H9 (cell line): ENCODE results near the gene FAM184A. TPM values are rescaled to one million over a fixed set of nuclear protein-coding genes. Genes with fewer than 3 reads are reported as not detected.
"Not testable (repeated sequence)": the region's sequence is repeated elsewhere in the genome, so short reads cannot be mapped to it uniquely, and the experiment has no call there.

Experiments used
- DNase-seq: peaks from one replicate; pipeline ENCODE4 v3.0.0-alpha.2; 2017
- H2AFZ ChIP-seq: one replicate; pipeline ENCODE4 v1.6.1; 2013; ENCODE audit warnings: mild to moderate bottlenecking, low read length, control low read depth, moderate library complexity
- H2AK5ac ChIP-seq: 2 replicates; pipeline ENCODE4 v1.6.1; 2013; ENCODE audit warnings: low read length, control low read depth, mixed read lengths; ENCODE audit not compliant: insufficient read length
- H2BK120ac ChIP-seq: one replicate; pipeline ENCODE4 v1.6.1; 2013; ENCODE audit warnings: low read depth, mild to moderate bottlenecking, low read length, control low read depth, inconsistent platforms; ENCODE audit not compliant: poor library complexity, severe bottlenecking
- H2BK12ac ChIP-seq: 2 replicates; pipeline ENCODE4 v1.6.1; 2013; ENCODE audit warnings: low read length, control low read depth, mixed read lengths, low read depth; ENCODE audit not compliant: insufficient read length
- H2BK15ac ChIP-seq: 2 replicates; pipeline ENCODE4 v1.6.1; 2013; ENCODE audit warnings: low read depth, low read length, control low read depth
- H2BK20ac ChIP-seq: one replicate; pipeline ENCODE4 v1.6.1; 2013; ENCODE audit warnings: low read depth, mild to moderate bottlenecking, low read length, control low read depth, inconsistent platforms; ENCODE audit not compliant: poor library complexity, severe bottlenecking
- H2BK5ac ChIP-seq: 2 replicates; pipeline ENCODE4 v1.6.1; 2013; ENCODE audit warnings: low read length, control low read depth, mixed read lengths; ENCODE audit not compliant: insufficient read length
- H3K14ac ChIP-seq: 2 replicates; pipeline ENCODE4 v1.6.1; 2013; ENCODE audit warnings: low read length, control low read depth; ENCODE audit not compliant: insufficient read depth
- H3K18ac ChIP-seq: 2 replicates; pipeline ENCODE4 v1.6.1; 2013; ENCODE audit warnings: low read depth, mild to moderate bottlenecking, mixed read lengths, low read length, control low read depth; ENCODE audit not compliant: insufficient read length
- H3K23ac ChIP-seq: 2 replicates; pipeline ENCODE4 v1.6.1; 2013; ENCODE audit warnings: low read length, control low read depth, mixed read lengths, low read depth; ENCODE audit not compliant: insufficient read length
- H3K23me2 ChIP-seq: 2 replicates; pipeline ENCODE4 v1.6.1; 2013; ENCODE audit warnings: low read depth, mild to moderate bottlenecking, mixed read lengths, low read length, control low read depth; ENCODE audit not compliant: insufficient read length, poor library complexity, severe bottlenecking
- H3K27ac ChIP-seq: 2 replicates; pipeline ENCODE4 v1.5.1; 2013; ENCODE audit warnings: low read length, control low read depth, mixed read lengths, low read depth; ENCODE audit not compliant: insufficient read length
- H3K27me3 ChIP-seq: 2 replicates; pipeline ENCODE4 v1.6.1; 2013; ENCODE audit warnings: low read length, control low read depth, inconsistent platforms; ENCODE audit not compliant: insufficient read depth
- H3K4ac ChIP-seq: 2 replicates; pipeline ENCODE4 v1.6.1; 2013; ENCODE audit warnings: low read depth, mild to moderate bottlenecking, control low read depth, inconsistent platforms, low read length, moderate library complexity
- H3K4me1 ChIP-seq: 2 replicates; pipeline ENCODE4 v1.6.1; 2013; ENCODE audit warnings: low read length, control low read depth, inconsistent platforms; ENCODE audit not compliant: insufficient read depth
- H3K4me2 ChIP-seq: 2 replicates; pipeline ENCODE4 v1.6.1; 2013; ENCODE audit warnings: low read length, control low read depth, mixed read lengths; ENCODE audit not compliant: insufficient read length, insufficient read depth
- H3K56ac ChIP-seq: 2 replicates; pipeline ENCODE4 v1.6.1; 2013; ENCODE audit warnings: low read depth, mild to moderate bottlenecking, mixed read lengths, low read length, control low read depth; ENCODE audit not compliant: insufficient read length
- H3K79me1 ChIP-seq: 2 replicates; pipeline ENCODE4 v1.6.1; 2013; ENCODE audit warnings: low read depth, mild to moderate bottlenecking, moderate library complexity, low read length, control low read depth, inconsistent platforms; ENCODE audit not compliant: insufficient read depth, poor library complexity, severe bottlenecking
- H3K79me2 ChIP-seq: 2 replicates; pipeline ENCODE4 v1.6.1; 2013; ENCODE audit warnings: low read length, control low read depth, inconsistent platforms; ENCODE audit not compliant: insufficient read depth
- H3K9ac ChIP-seq: 2 replicates; pipeline ENCODE4 v1.6.1; 2013; ENCODE audit warnings: low read length, control low read depth, mixed read lengths; ENCODE audit not compliant: insufficient read length; ENCODE audit errors: extremely low read depth
- H3K9me3 ChIP-seq: one replicate; pipeline ENCODE4 v1.6.1; 2013; ENCODE audit warnings: low read depth, low read length, inconsistent platforms; ENCODE audit not compliant: control insufficient read depth
- H3T11ph ChIP-seq: one replicate; pipeline ENCODE4 v1.6.1; 2013; ENCODE audit warnings: mild to moderate bottlenecking, low read length, control low read depth, inconsistent platforms
- H4K20me1 ChIP-seq: one replicate; pipeline ENCODE4 v1.6.1; 2013; ENCODE audit not compliant: control insufficient read depth, insufficient read length, insufficient read depth
- H4K5ac ChIP-seq: 2 replicates; pipeline ENCODE4 v1.6.1; 2013; ENCODE audit warnings: low read depth, mild to moderate bottlenecking, mixed read lengths, low read length, control low read depth; ENCODE audit not compliant: insufficient read length
- H4K8ac ChIP-seq: replicated peaks from 2 replicates; pipeline ENCODE4 v1.6.1; 2013; ENCODE audit warnings: low read length, control low read depth, mixed read lengths, low read depth; ENCODE audit not compliant: insufficient read length
- H4K91ac ChIP-seq: 2 replicates; pipeline ENCODE4 v1.6.1; 2013; ENCODE audit warnings: low read depth, mild to moderate bottlenecking, moderate library complexity, mixed read lengths, low read length, control low read depth; ENCODE audit not compliant: insufficient read length
- H3K27ac Mint-ChIP-seq, 3 experiments: 2 replicates in 2 of 3; 3 replicates in 1 of 3; pipeline ENCODE4 v1.8.0; 2020 to 2021; ENCODE audit warnings: mixed read lengths in 3 of 3, mild to moderate bottlenecking in 1 of 3, moderate library complexity in 1 of 3
- H3K27me3 Mint-ChIP-seq: 2 replicates; pipeline ENCODE4 v1.8.0; 2021; ENCODE audit warnings: low read depth, mild to moderate bottlenecking, moderate library complexity, mixed read lengths
- H3K36me3 Mint-ChIP-seq, 3 experiments: 2 replicates in 2 of 3; 3 replicates in 1 of 3; pipeline ENCODE4 v1.8.0; 2020 to 2021; ENCODE audit warnings: low read depth in 3 of 3, mixed read lengths in 3 of 3; ENCODE audit not compliant: insufficient read depth in 1 of 3
- H3K4me1 Mint-ChIP-seq, 2 experiments: 2 replicates each; pipeline ENCODE4 v1.8.0; 2020; ENCODE audit warnings: mixed read lengths in 2 of 2
- H3K4me3 Mint-ChIP-seq, 2 experiments: 2 replicates in 1 of 2; 3 replicates in 1 of 2; pipeline ENCODE4 v1.8.0; 2020 to 2021; ENCODE audit warnings: mild to moderate bottlenecking in 2 of 2, mixed read lengths in 2 of 2, moderate library complexity in 1 of 2
- H3K9me3 Mint-ChIP-seq, 2 experiments: 2 replicates in 1 of 2; 3 replicates in 1 of 2; pipeline ENCODE4 v1.8.0; 2020; ENCODE audit warnings: mild to moderate bottlenecking in 2 of 2, mixed read lengths in 2 of 2, moderate library complexity in 1 of 2
- WGBS: extraction: QIAGEN DNeasy Blood & Tissue Kit; methylation state at CpG from one replicate; pipeline ENCODE4 v1.1.7; 2013; ENCODE audit warnings: missing lambda C conversion rate, low lambda C conversion rate, mixed read lengths; ENCODE audit not compliant: insufficient read length; ENCODE audit errors: extremely low coverage; 5-methylcytosine and 5-hydroxymethylcytosine counted together
- total RNA-seq: library from RNA; stranded (reverse); gene quantifications from 2 replicates; pipeline ENCODE4 v1.2.1, GENCODE V29; 2021
- TF ChIP-seq, protein P1 (sequence below): fragments of 200-600 bp; sonication (generic); conservative IDR thresholded peaks from 3 replicates; pipeline ENCODE4 v1.8.0; 2021; ENCODE audit warnings: antibody characterized with exemption, mild to moderate bottlenecking

FAM184A gene
- total RNA-seq, 1 experiment from 2014 or later: 11.4 TPM

DNA sequence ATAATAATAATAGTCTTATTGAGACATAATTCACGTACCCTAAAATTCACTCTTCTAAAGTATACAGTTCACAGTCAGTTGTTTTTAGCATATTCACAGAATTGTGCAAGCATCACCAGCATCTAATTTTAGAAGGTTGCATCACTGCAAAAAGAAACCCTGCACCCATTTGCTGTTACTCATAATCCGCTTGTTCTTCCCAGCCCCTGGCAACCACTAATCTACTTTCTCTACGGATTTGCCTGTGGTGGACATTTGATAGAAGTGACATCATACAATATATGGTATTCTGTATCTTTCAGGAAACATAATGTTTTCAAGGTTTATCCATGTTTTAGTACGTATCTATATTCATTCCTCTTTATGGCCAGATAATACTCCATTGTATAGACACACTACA lies 41.5 kb upstream of the FAM184A start:
- Histone ChIP-seq H3K23me2 (no peaks in the 10 kb centered on the region), H3T11ph (no peak overlapping the region), H4K20me1 (no peaks in the 10 kb centered on the region), H3K4ac (no peak overlapping the region), H2BK5ac (no peak overlapping the region), H3K56ac (no peak overlapping the region), H2AK5ac (no peak overlapping the region), H3K9me3 (no peaks in the 10 kb centered on the region), H3K23ac (no peak overlapping the region), H3K18ac (no peak overlapping the region), H2BK20ac (no peak overlapping the region), H3K4me1 (no peaks in the 10 kb centered on the region), H3K9ac (no peak overlapping the region), H4K91ac (no peak overlapping the region), H2BK120ac (no peak overlapping the region), H3K14ac (no peak overlapping the region), H3K27me3 (no peaks in the 10 kb centered on the region; the same call in 1 of the 2 replicates), H2AFZ (no peak overlapping the region), H3K79me1 (no peaks in the 10 kb centered on the region), H2BK15ac (no peak overlapping the region), H3K27ac (no peak overlapping the region), H4K5ac (no peak overlapping the region), H3K4me2 (no peak overlapping the region), H3K79me2 (no peaks in the 10 kb centered on the region), H2BK12ac (no peak overlapping the region), H4K8ac (no peak overlapping the region)
- Mint-ChIP-seq H3K9me3 (no peaks in the 10 kb centered on the region), H3K36me3 (no peaks in the 10 kb centered on the region), H3K4me1 (peaks cover 13 to 20% of the 10 kb centered on the region in 2 experiments), H3K27ac (no peak overlapping the region; a peak in 1 of 7 replicates), H3K4me3 (no peak overlapping the region), H3K27me3 (peaks cover 11% of the 10 kb centered on the region)
- TF ChIP-seq, protein P1, sequence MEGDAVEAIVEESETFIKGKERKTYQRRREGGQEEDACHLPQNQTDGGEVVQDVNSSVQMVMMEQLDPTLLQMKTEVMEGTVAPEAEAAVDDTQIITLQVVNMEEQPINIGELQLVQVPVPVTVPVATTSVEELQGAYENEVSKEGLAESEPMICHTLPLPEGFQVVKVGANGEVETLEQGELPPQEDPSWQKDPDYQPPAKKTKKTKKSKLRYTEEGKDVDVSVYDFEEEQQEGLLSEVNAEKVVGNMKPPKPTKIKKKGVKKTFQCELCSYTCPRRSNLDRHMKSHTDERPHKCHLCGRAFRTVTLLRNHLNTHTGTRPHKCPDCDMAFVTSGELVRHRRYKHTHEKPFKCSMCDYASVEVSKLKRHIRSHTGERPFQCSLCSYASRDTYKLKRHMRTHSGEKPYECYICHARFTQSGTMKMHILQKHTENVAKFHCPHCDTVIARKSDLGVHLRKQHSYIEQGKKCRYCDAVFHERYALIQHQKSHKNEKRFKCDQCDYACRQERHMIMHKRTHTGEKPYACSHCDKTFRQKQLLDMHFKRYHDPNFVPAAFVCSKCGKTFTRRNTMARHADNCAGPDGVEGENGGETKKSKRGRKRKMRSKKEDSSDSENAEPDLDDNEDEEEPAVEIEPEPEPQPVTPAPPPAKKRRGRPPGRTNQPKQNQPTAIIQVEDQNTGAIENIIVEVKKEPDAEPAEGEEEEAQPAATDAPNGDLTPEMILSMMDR: no peak
- no CpG with 5 or more reads among the region's 4 CpGs for WGBS
- no peak for DNase-seq

DNA sequence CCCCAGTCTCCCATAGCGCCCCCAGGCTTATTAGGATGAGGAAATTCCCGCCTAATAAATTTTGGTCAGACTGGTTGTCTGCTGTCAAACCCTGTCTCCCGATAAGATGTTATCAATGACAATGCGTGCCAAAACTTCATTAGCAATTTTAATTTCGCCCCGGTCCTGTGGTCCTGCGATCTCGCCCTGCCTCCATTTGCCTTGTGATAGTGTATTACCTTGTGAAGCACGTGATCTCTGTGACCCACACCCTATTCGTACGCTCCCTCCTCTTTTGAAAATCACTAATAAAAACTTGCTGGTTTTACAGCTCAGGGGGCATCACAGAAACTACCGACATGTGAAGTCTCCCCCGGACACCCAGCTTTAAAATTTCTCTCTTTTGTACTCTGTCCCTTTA lies 40.6 kb upstream of the FAM184A start:
- peak overlapping the region; percentile 58 to 64 for H3K4me3 Mint-ChIP-seq

More for the DNA sequence above, 40.6 kb upstream of the FAM184A start:
- not testable (repeated sequence) for H3K27ac ChIP-seq, H3K36me3 Mint-ChIP-seq, H4K20me1 ChIP-seq, H2AK5ac ChIP-seq, H3K9me3 ChIP-seq, H3K4me1 ChIP-seq, H3T11ph ChIP-seq, H2BK5ac ChIP-seq, H3K79me2 ChIP-seq, H3K14ac ChIP-seq, H3K23me2 ChIP-seq, H4K8ac ChIP-seq, H2BK15ac ChIP-seq, H2BK20ac ChIP-seq, H3K9ac ChIP-seq, H4K5ac ChIP-seq, H2AFZ ChIP-seq, DNase-seq, H3K18ac ChIP-seq, H4K91ac ChIP-seq, H3K23ac ChIP-seq, H3K9me3 Mint-ChIP-seq, H2BK12ac ChIP-seq, H3K79me1 ChIP-seq, H2BK120ac ChIP-seq, H3K27me3 ChIP-seq, H3K56ac ChIP-seq, H3K4ac ChIP-seq
- H3K27me3 Mint-ChIP-seq: peaks cover 11% of the 10 kb centered on the region
- peak overlapping the region in 1 of 3 experiments; percentile 53; a peak in 2 of 7 replicates for H3K27ac Mint-ChIP-seq
- no CpG with 5 or more reads among the region's 13 CpGs for WGBS
- peak overlapping the region; percentile 33 for H3K4me2 ChIP-seq
- H3K4me1 Mint-ChIP-seq: peaks cover 10 to 15% of the 10 kb centered on the region in 2 experiments
